Gastrocnemius medialis (tissue), 4 donors: ENCODE results near the gene PCDHGB2.

Experiments used
- CTCF ChIP-seq, 5 experiments: fragments of 450-650 bp in 3 of 5; fragments of 200-600 bp in 2 of 5; sonication (generic) in 2 of 5; IDR thresholded peaks in 4 of 5; conservative IDR thresholded peaks in 1 of 5; 1 replicate in 4 of 5; 2 replicates in 1 of 5; pipeline ENCODE4 v1.5.1; 2016 to 2019; ENCODE audit warnings: antibody characterized with exemption in 5 of 5, mild to moderate bottlenecking in 3 of 5, moderate library complexity in 3 of 5
- POLR2A ChIP-seq, 2 donors: fragments of 450-650 bp; IDR thresholded peaks; one replicate each; pipeline ENCODE4 v1.6.1; 2017; ENCODE audit warnings: antibody characterized with exemption in 2 of 2, mild to moderate bottlenecking in 2 of 2, moderate library complexity in 2 of 2

- no peak for TF ChIP-seq CTCF (IDR thresholded peaks at IDR 0.05 in 4 of 5, conservative IDR thresholded peaks at IDR 0.05 in 1 of 5)
- TF ChIP-seq POLR2A (IDR thresholded peaks at IDR 0.05), result no peak
These were observed 15.8 kb upstream of the PCDHGB2 start for GRCh38 chr5:141343953-141344463.
